Measurements from ENCODE around the gene KMO. TPM values are rescaled to one million over a fixed set of nuclear protein-coding genes. Genes with fewer than 3 reads are reported as not detected.

Gene KMO
- 1.1 TPM for polyA plus RNA-seq (2013)

DNA sequence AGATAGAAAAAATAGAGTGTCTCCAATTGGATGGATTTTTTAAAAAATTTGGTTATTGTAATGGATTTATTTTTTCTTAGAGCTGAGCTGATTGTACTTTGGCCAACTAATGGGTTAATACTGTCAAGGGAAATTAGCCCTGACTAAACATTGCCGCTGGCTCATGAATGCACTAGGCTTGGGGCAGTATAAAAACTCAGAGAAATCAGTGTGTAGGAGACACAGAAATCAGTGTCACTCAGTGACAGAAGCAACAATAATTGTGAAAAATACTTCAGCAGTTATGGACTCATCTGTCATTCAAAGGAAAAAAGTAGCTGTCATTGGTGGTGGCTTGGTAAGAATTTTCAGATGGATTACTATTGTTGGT lies at the start of gene KMO:
KMO (plus strand) TSS at position 217 of the 370 bp plus-strand sequence; CDS start at position 284, 67 bp downstream.
- Histone ChIP-seq H3K4me3 (ENCODE audit: control insufficient read depth in 1 of 7, extremely low read depth in 1 of 7, insufficient read depth in 4 of 7, low read depth in 2 of 7, low read length in 6 of 7) (peak within 1 kb of the TSS in 6 of 7 experiments; percentile 68 to 100 (median 86)), H3K27ac (ENCODE audit: insufficient read depth in 1 of 2, low read depth in 1 of 2, low read length in 2 of 2, poor library complexity in 1 of 2, severe bottlenecking in 2 of 2) (peak within 1 kb of the TSS; percentile 65 to 84), H3K9me3 (ENCODE audit: control extremely low read depth in 1 of 5, control insufficient read depth in 4 of 5, insufficient read depth in 2 of 5, low read depth in 1 of 5, low read length in 4 of 5) (no peaks in the 10 kb centered on the region), H3K27me3 (replicated peaks in 2 of 5; ENCODE audit: control insufficient read depth in 4 of 5, insufficient read depth in 5 of 5, low read length in 4 of 5) (no peaks in the 10 kb centered on the region), H3K36me3 (ENCODE audit: control insufficient read depth in 4 of 4, insufficient read depth in 4 of 4, low read length in 3 of 4) (no peaks in the 10 kb centered on the region), H3K4me1 (ENCODE audit: control extremely low read depth in 1 of 4, control insufficient read depth in 4 of 4, insufficient read depth in 4 of 4, low read length in 3 of 4) (peaks cover 0 to 22% (median 16%) of the 10 kb centered on the region in 4 experiments)
- POLR2A ChIA-PET, result interaction anchor here (1.9 kb wide), 1 partner anchor 19 kb away, joined by 5 read pairs; no protein-coding TSS in a partner anchor
- DNase-seq, result no peak
- CTCF ChIA-PET, result interaction anchor here (0.7 to 1.2 kb wide), 2 partner anchors 59 to 78 kb away, joined by 3 to 4 read pairs; no protein-coding TSS in a partner anchor
- 0% methylated on average over 1 of the region's 1 CpG for WGBS (ENCODE audit: insufficient coverage)

DNA sequence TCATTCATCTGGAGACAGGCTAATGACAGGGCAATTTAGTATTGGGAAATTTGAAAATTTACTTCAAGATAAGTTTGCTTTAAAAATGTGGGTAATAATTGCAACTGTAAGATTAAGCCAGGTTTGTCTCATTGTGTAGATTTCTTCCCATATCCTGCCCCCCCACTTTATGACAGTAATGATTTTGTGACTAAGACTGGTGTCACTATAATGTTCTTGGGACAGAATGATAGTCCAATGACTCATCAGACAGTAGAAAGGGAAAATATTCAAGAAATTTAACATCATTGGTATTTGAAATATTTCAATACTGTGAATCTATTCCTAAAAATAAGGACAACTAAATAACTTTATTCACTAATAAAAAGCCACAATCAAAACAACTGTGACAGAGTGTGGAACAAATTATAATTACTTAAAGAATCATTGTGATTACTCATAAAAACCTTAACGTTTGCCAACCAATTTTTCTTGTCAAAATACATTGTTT lies 49.4 kb upstream of the KMO start:
- WGBS (ENCODE audit: insufficient coverage), result no CpG with 5 or more reads among the region's 1 CpG
- no peak overlapping the region for H3K4me3 ChIP-seq (ENCODE audit: control insufficient read depth in 1 of 7, extremely low read depth in 1 of 7, insufficient read depth in 4 of 7, low read depth in 2 of 7, low read length in 6 of 7)
- ChIA-PET POLR2A (no interaction called here), CTCF (no interaction called here)
- H3K9me3 ChIP-seq (ENCODE audit: control extremely low read depth in 1 of 5, control insufficient read depth in 4 of 5, insufficient read depth in 2 of 5, low read depth in 1 of 5, low read length in 4 of 5), result peaks cover 0 to 1% (median 0%) of the 10 kb centered on the region in 5 experiments
- no peak overlapping the region for H3K27ac ChIP-seq (ENCODE audit: insufficient read depth in 1 of 2, low read depth in 1 of 2, low read length in 2 of 2, poor library complexity in 1 of 2, severe bottlenecking in 2 of 2)
- no peaks in the 10 kb centered on the region for H3K36me3 ChIP-seq (ENCODE audit: control insufficient read depth in 4 of 4, insufficient read depth in 4 of 4, low read length in 3 of 4)
- DNase-seq, result no peak
- H3K4me1 ChIP-seq (ENCODE audit: control extremely low read depth in 1 of 4, control insufficient read depth in 4 of 4, insufficient read depth in 4 of 4, low read length in 3 of 4), result no peaks in the 10 kb centered on the region
- H3K27me3 ChIP-seq (replicated peaks in 2 of 5; ENCODE audit: control insufficient read depth in 4 of 5, insufficient read depth in 5 of 5, low read length in 4 of 5), result no peaks in the 10 kb centered on the region

DNA sequence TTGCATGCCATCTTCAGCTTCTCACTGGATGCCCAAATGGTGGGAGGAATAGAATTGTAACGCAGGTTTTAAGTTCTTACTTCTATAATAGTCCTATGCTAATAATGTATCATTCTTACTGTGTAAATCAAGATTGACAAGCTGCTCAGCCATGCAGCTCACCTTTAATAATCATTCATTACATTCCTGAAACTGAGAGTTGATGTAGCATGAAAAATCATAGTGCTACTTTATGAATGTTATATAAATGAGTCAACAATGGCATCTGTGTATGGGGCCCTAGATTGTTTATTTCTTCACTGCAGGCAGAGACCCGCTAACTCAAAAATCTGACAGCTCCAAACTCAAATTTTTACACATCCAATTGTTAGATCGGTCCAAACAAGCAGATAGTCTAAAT lies 47.0 kb upstream of the KMO start:
- no CpG with 5 or more reads among the region's 3 CpGs for WGBS (ENCODE audit: insufficient coverage)

DNA sequence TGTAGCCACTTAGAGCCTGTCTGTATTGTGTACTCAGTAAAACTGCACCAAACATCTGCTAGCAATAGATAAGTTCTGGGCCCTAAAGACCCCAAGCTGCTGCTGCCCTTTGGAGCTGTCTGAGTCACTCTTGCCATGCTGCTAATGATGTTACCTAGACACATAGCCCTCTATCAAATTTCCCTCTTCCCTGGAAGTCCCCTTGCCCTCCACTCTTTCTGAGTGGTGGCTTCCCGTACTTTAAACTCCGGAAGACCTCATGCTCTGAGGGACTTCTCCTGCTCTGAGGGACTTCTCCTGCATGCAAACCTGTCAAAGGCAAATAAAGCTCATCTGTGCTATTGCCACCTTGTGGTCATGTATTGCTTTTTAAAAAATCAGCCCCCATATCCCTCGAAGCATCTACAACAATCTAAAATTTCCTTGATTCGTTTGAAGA lies 46.6 kb upstream of the KMO start:
- Histone ChIP-seq H3K9me3 (ENCODE audit: control extremely low read depth in 1 of 5, control insufficient read depth in 4 of 5, insufficient read depth in 2 of 5, low read depth in 1 of 5, low read length in 4 of 5) (peaks cover 0 to 1% (median 0%) of the 10 kb centered on the region in 5 experiments), H3K36me3 (ENCODE audit: control insufficient read depth in 4 of 4, insufficient read depth in 4 of 4, low read length in 3 of 4) (no peaks in the 10 kb centered on the region), H3K27me3 (replicated peaks in 2 of 5; ENCODE audit: control insufficient read depth in 4 of 5, insufficient read depth in 5 of 5, low read length in 4 of 5) (no peaks in the 10 kb centered on the region), H3K4me1 (ENCODE audit: control extremely low read depth in 1 of 4, control insufficient read depth in 4 of 4, insufficient read depth in 4 of 4, low read length in 3 of 4) (no peaks in the 10 kb centered on the region), H3K4me3 (ENCODE audit: control insufficient read depth in 1 of 7, extremely low read depth in 1 of 7, insufficient read depth in 4 of 7, low read depth in 2 of 7, low read length in 6 of 7) (no peak overlapping the region), H3K27ac (ENCODE audit: insufficient read depth in 1 of 2, low read depth in 1 of 2, low read length in 2 of 2, poor library complexity in 1 of 2, severe bottlenecking in 2 of 2) (no peak overlapping the region)
- DNase-seq, result peak in 2 of 3 donors; percentile 4 to 15
- ChIA-PET CTCF (interaction anchor here (0.7 kb wide), 1 partner anchor 14 kb away, joined by 3 read pairs; no protein-coding TSS in a partner anchor), POLR2A (no interaction called here)
- 100% methylated on average over 4 of the region's 4 CpGs for WGBS (ENCODE audit: insufficient coverage)

More for the DNA sequence above, 47.0 kb upstream of the KMO start:
- CTCF ChIA-PET, result no interaction called here
- POLR2A ChIA-PET, result no interaction called here
- H3K36me3 ChIP-seq (ENCODE audit: control insufficient read depth in 4 of 4, insufficient read depth in 4 of 4, low read length in 3 of 4), result no peaks in the 10 kb centered on the region
- no peak for DNase-seq
- H3K4me3 ChIP-seq (ENCODE audit: control insufficient read depth in 1 of 7, extremely low read depth in 1 of 7, insufficient read depth in 4 of 7, low read depth in 2 of 7, low read length in 6 of 7), result no peak overlapping the region
- H3K4me1 ChIP-seq (ENCODE audit: control extremely low read depth in 1 of 4, control insufficient read depth in 4 of 4, insufficient read depth in 4 of 4, low read length in 3 of 4), result no peaks in the 10 kb centered on the region
- no peak overlapping the region for H3K27ac ChIP-seq (ENCODE audit: insufficient read depth in 1 of 2, low read depth in 1 of 2, low read length in 2 of 2, poor library complexity in 1 of 2, severe bottlenecking in 2 of 2)
- H3K9me3 ChIP-seq (ENCODE audit: control extremely low read depth in 1 of 5, control insufficient read depth in 4 of 5, insufficient read depth in 2 of 5, low read depth in 1 of 5, low read length in 4 of 5), result peaks cover 0 to 1% (median 0%) of the 10 kb centered on the region in 5 experiments
- no peaks in the 10 kb centered on the region for H3K27me3 ChIP-seq (replicated peaks in 2 of 5; ENCODE audit: control insufficient read depth in 4 of 5, insufficient read depth in 5 of 5, low read length in 4 of 5)

DNA sequence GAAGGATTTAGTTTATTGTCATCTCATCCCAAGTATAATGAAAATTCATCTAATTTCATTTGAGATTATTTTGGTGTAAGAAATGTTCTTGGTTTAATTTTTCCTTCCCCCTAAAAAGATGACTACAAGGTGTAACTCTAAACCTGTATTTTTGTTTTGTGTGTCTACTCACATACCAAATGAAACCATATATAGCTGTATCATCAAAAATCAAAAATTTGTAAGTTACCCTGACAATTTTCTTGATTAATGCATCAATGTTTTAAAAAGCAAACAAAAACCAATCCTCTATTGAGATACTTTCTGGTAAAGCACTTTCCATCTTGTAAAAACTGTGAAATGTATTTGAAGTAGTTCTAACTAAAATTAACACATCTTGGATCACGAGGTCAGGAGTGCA lies 43.4 kb upstream of the KMO start:
- no peaks in the 10 kb centered on the region for H3K4me1 ChIP-seq (ENCODE audit: control extremely low read depth in 1 of 4, control insufficient read depth in 4 of 4, insufficient read depth in 4 of 4, low read length in 3 of 4)
- ChIA-PET CTCF (no interaction called here), POLR2A (no interaction called here)
- no CpG with 5 or more reads among the region's 1 CpG for WGBS (ENCODE audit: insufficient coverage)
- no peak overlapping the region for H3K4me3 ChIP-seq (ENCODE audit: control insufficient read depth in 1 of 7, extremely low read depth in 1 of 7, insufficient read depth in 4 of 7, low read depth in 2 of 7, low read length in 6 of 7)
- no peak for DNase-seq
- peaks cover 0 to 5% (median under 1%) of the 10 kb centered on the region in 4 experiments for H3K36me3 ChIP-seq (ENCODE audit: control insufficient read depth in 4 of 4, insufficient read depth in 4 of 4, low read length in 3 of 4)
- peaks cover 0 to 1% (median 0%) of the 10 kb centered on the region in 5 experiments for H3K9me3 ChIP-seq (ENCODE audit: control extremely low read depth in 1 of 5, control insufficient read depth in 4 of 5, insufficient read depth in 2 of 5, low read depth in 1 of 5, low read length in 4 of 5)
- H3K27me3 ChIP-seq (replicated peaks in 2 of 5; ENCODE audit: control insufficient read depth in 4 of 5, insufficient read depth in 5 of 5, low read length in 4 of 5), result no peaks in the 10 kb centered on the region
- no peak overlapping the region for H3K27ac ChIP-seq (ENCODE audit: insufficient read depth in 1 of 2, low read depth in 1 of 2, low read length in 2 of 2, poor library complexity in 1 of 2, severe bottlenecking in 2 of 2)

DNA sequence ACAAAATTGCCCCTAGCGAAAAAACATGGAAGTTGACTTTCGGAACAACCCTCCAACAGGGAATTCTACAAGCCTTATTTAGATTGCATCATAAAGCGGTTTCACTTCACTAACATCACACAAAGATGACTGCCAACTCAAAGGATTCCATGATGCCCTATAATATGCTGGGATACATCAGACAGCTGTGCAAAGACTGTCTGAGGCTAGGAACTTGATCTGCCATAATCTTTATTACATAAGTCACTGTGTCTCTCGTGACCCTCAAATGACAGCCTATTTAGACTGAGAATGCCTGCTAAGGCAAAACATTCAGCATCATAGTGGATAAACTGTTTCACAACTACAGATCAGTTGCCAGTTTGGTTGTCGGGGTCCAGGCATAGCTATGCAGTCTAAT lies 36.4 kb upstream of the KMO start:
- 100% methylated on average over 4 of the region's 5 CpGs for WGBS (ENCODE audit: insufficient coverage)
- Histone ChIP-seq H3K4me3 (ENCODE audit: control insufficient read depth in 1 of 7, extremely low read depth in 1 of 7, insufficient read depth in 4 of 7, low read depth in 2 of 7, low read length in 6 of 7) (no peak overlapping the region), H3K27me3 (replicated peaks in 2 of 5; ENCODE audit: control insufficient read depth in 4 of 5, insufficient read depth in 5 of 5, low read length in 4 of 5) (no peaks in the 10 kb centered on the region), H3K36me3 (ENCODE audit: control insufficient read depth in 4 of 4, insufficient read depth in 4 of 4, low read length in 3 of 4) (peaks cover 14 to 56% (median 38%) of the 10 kb centered on the region in 4 experiments), H3K4me1 (ENCODE audit: control extremely low read depth in 1 of 4, control insufficient read depth in 4 of 4, insufficient read depth in 4 of 4, low read length in 3 of 4) (no peaks in the 10 kb centered on the region), H3K27ac (ENCODE audit: insufficient read depth in 1 of 2, low read depth in 1 of 2, low read length in 2 of 2, poor library complexity in 1 of 2, severe bottlenecking in 2 of 2) (no peak overlapping the region), H3K9me3 (ENCODE audit: control extremely low read depth in 1 of 5, control insufficient read depth in 4 of 5, insufficient read depth in 2 of 5, low read depth in 1 of 5, low read length in 4 of 5) (no peaks in the 10 kb centered on the region)
- DNase-seq, result no peak
- ChIA-PET CTCF (no interaction called here), POLR2A (no interaction called here)

DNA sequence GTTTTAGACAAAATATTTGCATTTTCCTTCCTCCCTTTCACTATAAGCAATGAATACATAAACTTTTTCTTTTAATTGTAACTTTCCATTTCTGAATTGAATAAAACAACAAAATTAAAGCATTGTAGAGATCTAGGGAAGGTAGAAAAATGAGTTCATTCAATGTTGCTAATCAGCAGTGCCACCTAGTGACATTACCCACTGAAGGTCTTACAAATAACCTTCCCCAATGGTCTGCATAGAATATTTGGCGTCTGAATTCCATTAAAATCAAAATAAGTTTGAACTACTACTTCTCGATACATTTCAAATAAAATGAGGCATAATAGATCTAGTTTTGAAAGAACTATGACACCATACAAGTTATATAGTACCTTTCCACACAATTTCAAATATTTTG lies 32.3 kb upstream of the KMO start:
- Histone ChIP-seq H3K27me3 (replicated peaks in 2 of 5; ENCODE audit: control insufficient read depth in 4 of 5, insufficient read depth in 5 of 5, low read length in 4 of 5) (no peaks in the 10 kb centered on the region), H3K4me1 (ENCODE audit: control extremely low read depth in 1 of 4, control insufficient read depth in 4 of 4, insufficient read depth in 4 of 4, low read length in 3 of 4) (no peaks in the 10 kb centered on the region), H3K36me3 (ENCODE audit: control insufficient read depth in 4 of 4, insufficient read depth in 4 of 4, low read length in 3 of 4) (peaks cover 33 to 80% (median 49%) of the 10 kb centered on the region in 4 experiments), H3K9me3 (ENCODE audit: control extremely low read depth in 1 of 5, control insufficient read depth in 4 of 5, insufficient read depth in 2 of 5, low read depth in 1 of 5, low read length in 4 of 5) (no peaks in the 10 kb centered on the region), H3K4me3 (ENCODE audit: control insufficient read depth in 1 of 7, extremely low read depth in 1 of 7, insufficient read depth in 4 of 7, low read depth in 2 of 7, low read length in 6 of 7) (no peak overlapping the region), H3K27ac (ENCODE audit: insufficient read depth in 1 of 2, low read depth in 1 of 2, low read length in 2 of 2, poor library complexity in 1 of 2, severe bottlenecking in 2 of 2) (no peak overlapping the region)
- WGBS (ENCODE audit: insufficient coverage), result no CpG with 5 or more reads among the region's 2 CpGs
- POLR2A ChIA-PET, result no interaction called here
- peak; percentile 31 to 54 (median 44) for DNase-seq
- CTCF ChIA-PET, result interaction anchor here (1.0 kb wide), 1 partner anchor 14 kb away, joined by 3 read pairs; no protein-coding TSS in a partner anchor
